ENCODE measurements around the gene CBR3. TPM values are rescaled to one million over a fixed set of nuclear protein-coding genes. Genes with fewer than 3 reads are reported as not detected.

Gene CBR3
- total and polyA plus RNA-seq, 9 of the 15 experiments (the other 6 are each of a cell fraction or from before 2014, with no cell fraction given) = not detected

DNA sequence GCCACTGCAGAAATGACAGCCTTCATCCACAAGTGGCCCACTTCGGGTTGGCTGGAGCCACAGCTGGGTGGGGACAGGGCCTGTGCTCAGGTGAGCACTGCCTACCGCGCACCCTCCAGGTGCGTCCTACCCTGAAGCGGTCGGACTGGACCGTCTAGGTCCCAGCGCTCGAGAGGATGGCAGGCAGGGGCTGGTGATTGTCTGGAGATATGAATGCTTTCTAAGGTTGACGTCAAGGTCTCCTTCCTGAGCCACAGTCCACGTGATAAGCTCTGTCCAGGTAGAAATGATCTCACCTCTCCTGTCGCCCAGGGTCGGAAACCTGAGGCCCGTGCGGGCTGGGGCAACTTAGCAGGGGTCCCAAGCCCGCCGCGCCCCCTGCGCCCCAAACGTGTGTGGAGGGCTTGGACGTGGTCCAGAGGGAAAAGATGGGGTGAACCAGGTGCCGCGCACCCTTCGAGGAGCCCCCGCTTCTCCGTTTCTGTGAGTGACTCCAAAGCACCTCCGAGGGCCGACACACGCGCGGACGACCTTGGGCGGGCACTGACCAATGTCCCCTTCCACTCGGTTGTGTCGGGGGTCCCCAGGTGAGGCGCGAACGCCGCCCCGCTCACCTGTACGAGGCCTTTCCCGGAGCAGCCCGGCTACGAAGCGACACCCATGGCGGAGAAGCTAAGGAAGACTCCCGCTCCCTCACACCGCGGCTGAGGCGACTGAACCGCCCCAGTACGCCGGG, 20.9 kb downstream of the CBR3 start (continued):
- TF ChIP-seq, protein P1, sequence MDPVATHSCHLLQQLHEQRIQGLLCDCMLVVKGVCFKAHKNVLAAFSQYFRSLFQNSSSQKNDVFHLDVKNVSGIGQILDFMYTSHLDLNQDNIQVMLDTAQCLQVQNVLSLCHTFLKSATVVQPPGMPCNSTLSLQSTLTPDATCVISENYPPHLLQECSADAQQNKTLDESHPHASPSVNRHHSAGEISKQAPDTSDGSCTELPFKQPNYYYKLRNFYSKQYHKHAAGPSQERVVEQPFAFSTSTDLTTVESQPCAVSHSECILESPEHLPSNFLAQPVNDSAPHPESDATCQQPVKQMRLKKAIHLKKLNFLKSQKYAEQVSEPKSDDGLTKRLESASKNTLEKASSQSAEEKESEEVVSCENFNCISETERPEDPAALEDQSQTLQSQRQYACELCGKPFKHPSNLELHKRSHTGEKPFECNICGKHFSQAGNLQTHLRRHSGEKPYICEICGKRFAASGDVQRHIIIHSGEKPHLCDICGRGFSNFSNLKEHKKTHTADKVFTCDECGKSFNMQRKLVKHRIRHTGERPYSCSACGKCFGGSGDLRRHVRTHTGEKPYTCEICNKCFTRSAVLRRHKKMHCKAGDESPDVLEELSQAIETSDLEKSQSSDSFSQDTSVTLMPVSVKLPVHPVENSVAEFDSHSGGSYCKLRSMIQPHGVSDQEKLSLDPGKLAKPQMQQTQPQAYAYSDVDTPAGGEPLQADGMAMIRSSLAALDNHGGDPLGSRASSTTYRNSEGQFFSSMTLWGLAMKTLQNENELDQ (CRISPR knock-in tag; IDR thresholded peaks at IDR 0.05; ENCODE audit: borderline replicate concordance) = no peak

DNA sequence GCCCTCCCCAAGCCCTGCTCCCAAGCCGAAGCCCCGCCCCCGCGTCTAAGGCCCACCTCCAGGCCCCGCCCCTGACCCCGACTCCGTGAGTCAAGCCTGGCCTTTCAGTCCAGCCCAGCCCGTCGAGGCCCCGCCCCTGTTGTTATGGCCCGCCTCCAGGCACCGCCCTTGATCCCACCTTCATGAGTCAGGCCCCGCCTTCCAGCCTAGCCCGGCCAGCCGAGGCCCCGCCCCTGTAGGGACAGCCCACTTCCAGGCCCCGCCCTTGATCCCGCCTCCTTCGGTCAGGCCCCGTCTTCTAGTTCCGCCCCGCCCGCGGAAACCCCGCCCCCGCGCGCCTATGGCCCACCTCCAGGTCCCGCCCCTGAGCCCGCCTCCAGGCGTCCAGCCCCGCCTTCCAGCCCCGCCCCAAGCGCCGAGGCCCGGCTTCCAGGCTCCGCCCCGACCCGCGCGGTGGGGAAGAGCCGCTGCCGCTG, 21.5 kb downstream of the CBR3 start:
- H3K79me2 ChIP-seq (ENCODE audit: control insufficient read depth, insufficient read depth, low read length) = no peaks in the 10 kb centered on the region
- H3K4me3 ChIP-seq = peak overlapping the region; percentile 76
- H3K9me3 ChIP-seq (replicated peaks; ENCODE audit: control insufficient read depth, insufficient read depth, low read depth, low read length) = no peaks in the 10 kb centered on the region
- H2AFZ ChIP-seq (ENCODE audit: low read depth, low read length) = peak overlapping the region; percentile 92
- peak overlapping the region; percentile 37 to 95; a peak in 3 of 4 replicates for H3K9ac ChIP-seq (ENCODE audit: insufficient read depth in 1 of 2, low read depth in 2 of 2, low read length in 2 of 2)
- ChIA-PET CTCF (ENCODE audit: low intra/inter-chr PET ratio) (no interaction called here), POLR2A (interaction anchor here (1.1 kb wide), 1 partner anchor 225 kb away, joined by 5 read pairs; no protein-coding TSS in a partner anchor)
- H3K4me1 ChIP-seq (replicated peaks in 1 of 2; ENCODE audit: control insufficient read depth in 2 of 2, insufficient read depth in 2 of 2, low read length in 2 of 2) = peaks cover 11 to 19% of the 10 kb centered on the region in 2 experiments; a peak in 4 of 5 replicates
- peak overlapping the region; percentile 49; the same call in 1 of the 3 replicates for H3K27ac ChIP-seq (ENCODE audit: extremely low read depth, low read depth, low read length)
- peaks cover 6 to 29% of the 10 kb centered on the region in 2 experiments; a peak in 4 of 5 replicates for H3K27me3 ChIP-seq (ENCODE audit: control insufficient read depth in 2 of 2, insufficient read depth in 2 of 2, low read length in 2 of 2)
- peak; percentile 98 for FAIRE-seq
- peak overlapping the region; percentile 82 for H3K4me2 ChIP-seq (ENCODE audit: insufficient read depth, low read length)
- intact Hi-C loops (cut with micrococcal nuclease) = loop anchor here (1.0 kb wide), 1 partner anchor 165 kb away; no protein-coding TSS in a partner anchor
- WGBS (ENCODE audit: insufficient coverage, low coverage, missing lambda C conversion rate) = 0% methylated on average over 22 of the region's 43 CpGs
- no TSS peak for BruUV-seq (replicated peaks)
- DNase-seq (ENCODE audit: extremely low read depth in 1 of 4, low spot score in 3 of 4) = peak; percentile 99
- peak; percentile 95 for ATAC-seq
- H3K9me1 ChIP-seq (ENCODE audit: control insufficient read depth, insufficient read depth, low read length) = no peaks in the 10 kb centered on the region
- H3K36me3 ChIP-seq (ENCODE audit: control insufficient read depth, insufficient read depth, low read length) = no peaks in the 10 kb centered on the region
- H4K20me1 ChIP-seq (replicated peaks; ENCODE audit: control insufficient read depth, insufficient read depth, low read length) = no peaks in the 10 kb centered on the region
- in situ Hi-C loops (cut with MboI) = no loop called here
- no peak for TF ChIP-seq ZZZ3 (IDR thresholded peaks at IDR 0.05)
- no peak for TF ChIP-seq ELF4 (CRISPR knock-in tag; IDR thresholded peaks at IDR 0.05)
- peak; percentile 22; the same call in 1 of the 2 replicates for TF ChIP-seq PHF8 (IDR thresholded peaks at IDR 0.05; ENCODE audit: borderline replicate concordance, low read length)
- peak; percentile 19 for TF ChIP-seq CCNT2 (IDR thresholded peaks at IDR 0.05; ENCODE audit: borderline replicate concordance, extremely low read depth, insufficient read length, low read depth, low read length)
- TF ChIP-seq TEAD1 (CRISPR knock-in tag; IDR thresholded peaks at IDR 0.05) = 0 out of 4 replicates have a peak, but pooled peaks of 1 of the 2 experiments have one; percentile 7
- no peak for TF ChIP-seq NR3C1 (CRISPR knock-in tag; IDR thresholded peaks at IDR 0.05)
- no peak for TF ChIP-seq ZNF431 (CRISPR knock-in tag; IDR thresholded peaks at IDR 0.05)
- peak; percentile 88; the same call in 1 of the 2 replicates for TF ChIP-seq HDGF (IDR thresholded peaks at IDR 0.05)
- no peak for TF ChIP-seq THRAP3 (IDR thresholded peaks at IDR 0.05; ENCODE audit: borderline replicate concordance)
- TF ChIP-seq ZSCAN32 (CRISPR knock-in tag; IDR thresholded peaks at IDR 0.05) = no peak
- TF ChIP-seq, protein P2, sequence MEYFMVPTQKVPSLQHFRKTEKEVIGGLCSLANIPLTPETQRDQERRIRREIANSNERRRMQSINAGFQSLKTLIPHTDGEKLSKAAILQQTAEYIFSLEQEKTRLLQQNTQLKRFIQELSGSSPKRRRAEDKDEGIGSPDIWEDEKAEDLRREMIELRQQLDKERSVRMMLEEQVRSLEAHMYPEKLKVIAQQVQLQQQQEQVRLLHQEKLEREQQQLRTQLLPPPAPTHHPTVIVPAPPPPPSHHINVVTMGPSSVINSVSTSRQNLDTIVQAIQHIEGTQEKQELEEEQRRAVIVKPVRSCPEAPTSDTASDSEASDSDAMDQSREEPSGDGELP (CRISPR knock-in tag; IDR thresholded peaks at IDR 0.05; ENCODE audit: borderline replicate concordance) = peak; percentile 45; the same call in 1 of the 2 replicates
- no peak for TF ChIP-seq SIRT6 (IDR thresholded peaks at IDR 0.05; ENCODE audit: low read depth, low read length)
- TF ChIP-seq ZKSCAN3 (CRISPR knock-in tag; IDR thresholded peaks at IDR 0.05) = no peak
- TF ChIP-seq, protein P3, sequence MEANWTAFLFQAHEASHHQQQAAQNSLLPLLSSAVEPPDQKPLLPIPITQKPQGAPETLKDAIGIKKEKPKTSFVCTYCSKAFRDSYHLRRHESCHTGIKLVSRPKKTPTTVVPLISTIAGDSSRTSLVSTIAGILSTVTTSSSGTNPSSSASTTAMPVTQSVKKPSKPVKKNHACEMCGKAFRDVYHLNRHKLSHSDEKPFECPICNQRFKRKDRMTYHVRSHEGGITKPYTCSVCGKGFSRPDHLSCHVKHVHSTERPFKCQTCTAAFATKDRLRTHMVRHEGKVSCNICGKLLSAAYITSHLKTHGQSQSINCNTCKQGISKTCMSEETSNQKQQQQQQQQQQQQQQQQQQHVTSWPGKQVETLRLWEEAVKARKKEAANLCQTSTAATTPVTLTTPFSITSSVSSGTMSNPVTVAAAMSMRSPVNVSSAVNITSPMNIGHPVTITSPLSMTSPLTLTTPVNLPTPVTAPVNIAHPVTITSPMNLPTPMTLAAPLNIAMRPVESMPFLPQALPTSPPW (CRISPR knock-in tag; IDR thresholded peaks at IDR 0.05) = peak; percentile 75

Measured in K562 (cell line).